ENCODE results near the gene NOS3. TPM values are rescaled to one million over a fixed set of nuclear protein-coding genes. Genes with fewer than 3 reads are reported as not detected.

The NOS3 gene
- total and polyA plus RNA-seq, 2 of the 13 experiments (the other 11 are each of a cell fraction or from before 2014, with no cell fraction given) = 3.7 to 7.5 TPM

DNA sequence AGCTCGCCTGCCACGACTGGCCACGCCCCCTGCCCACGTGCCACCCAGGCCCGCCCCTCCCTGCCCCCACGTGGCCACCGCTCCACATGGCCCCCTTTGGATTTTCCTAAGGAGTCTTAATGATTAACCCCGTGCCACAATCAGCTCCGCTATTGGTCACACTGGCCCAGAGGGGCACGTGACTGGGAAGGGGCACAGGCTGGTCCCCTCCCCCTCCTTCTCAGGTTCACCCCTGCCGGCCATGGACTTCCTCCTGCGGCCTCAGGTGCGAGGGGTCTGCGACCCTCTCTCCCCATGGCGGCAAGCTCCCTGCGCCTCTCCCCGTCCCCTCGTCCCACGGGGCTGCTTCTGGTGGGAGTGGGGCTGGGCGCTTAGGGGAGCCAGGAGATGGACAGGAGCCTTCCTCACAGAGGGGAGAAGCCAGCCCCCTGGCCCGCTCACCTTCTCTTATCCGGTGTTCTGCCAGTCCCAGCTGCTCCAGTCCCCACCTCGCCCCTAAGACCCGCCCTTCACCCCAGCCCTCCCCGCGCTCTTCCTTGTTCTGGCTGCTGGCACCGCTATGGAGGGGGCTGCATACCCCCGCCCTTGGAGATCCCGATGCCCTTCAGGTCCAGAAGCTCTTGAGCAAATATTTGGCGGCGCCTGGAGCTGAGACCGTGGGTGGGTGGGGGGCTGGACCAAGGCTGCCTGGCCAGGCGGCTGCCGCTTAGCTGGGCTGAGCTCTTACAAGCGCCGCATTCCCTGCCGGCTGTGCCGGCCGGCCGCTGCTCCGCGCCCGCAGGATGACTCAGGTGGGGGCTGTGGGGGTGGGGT, 71.8 kb downstream of the NOS3 start (continued):
- TF ChIP-seq, protein P1, sequence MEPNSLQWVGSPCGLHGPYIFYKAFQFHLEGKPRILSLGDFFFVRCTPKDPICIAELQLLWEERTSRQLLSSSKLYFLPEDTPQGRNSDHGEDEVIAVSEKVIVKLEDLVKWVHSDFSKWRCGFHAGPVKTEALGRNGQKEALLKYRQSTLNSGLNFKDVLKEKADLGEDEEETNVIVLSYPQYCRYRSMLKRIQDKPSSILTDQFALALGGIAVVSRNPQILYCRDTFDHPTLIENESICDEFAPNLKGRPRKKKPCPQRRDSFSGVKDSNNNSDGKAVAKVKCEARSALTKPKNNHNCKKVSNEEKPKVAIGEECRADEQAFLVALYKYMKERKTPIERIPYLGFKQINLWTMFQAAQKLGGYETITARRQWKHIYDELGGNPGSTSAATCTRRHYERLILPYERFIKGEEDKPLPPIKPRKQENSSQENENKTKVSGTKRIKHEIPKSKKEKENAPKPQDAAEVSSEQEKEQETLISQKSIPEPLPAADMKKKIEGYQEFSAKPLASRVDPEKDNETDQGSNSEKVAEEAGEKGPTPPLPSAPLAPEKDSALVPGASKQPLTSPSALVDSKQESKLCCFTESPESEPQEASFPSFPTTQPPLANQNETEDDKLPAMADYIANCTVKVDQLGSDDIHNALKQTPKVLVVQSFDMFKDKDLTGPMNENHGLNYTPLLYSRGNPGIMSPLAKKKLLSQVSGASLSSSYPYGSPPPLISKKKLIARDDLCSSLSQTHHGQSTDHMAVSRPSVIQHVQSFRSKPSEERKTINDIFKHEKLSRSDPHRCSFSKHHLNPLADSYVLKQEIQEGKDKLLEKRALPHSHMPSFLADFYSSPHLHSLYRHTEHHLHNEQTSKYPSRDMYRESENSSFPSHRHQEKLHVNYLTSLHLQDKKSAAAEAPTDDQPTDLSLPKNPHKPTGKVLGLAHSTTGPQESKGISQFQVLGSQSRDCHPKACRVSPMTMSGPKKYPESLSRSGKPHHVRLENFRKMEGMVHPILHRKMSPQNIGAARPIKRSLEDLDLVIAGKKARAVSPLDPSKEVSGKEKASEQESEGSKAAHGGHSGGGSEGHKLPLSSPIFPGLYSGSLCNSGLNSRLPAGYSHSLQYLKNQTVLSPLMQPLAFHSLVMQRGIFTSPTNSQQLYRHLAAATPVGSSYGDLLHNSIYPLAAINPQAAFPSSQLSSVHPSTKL (CRISPR knock-in tag; IDR thresholded peaks at IDR 0.05) = no peak
- TF ChIP-seq, protein P2, sequence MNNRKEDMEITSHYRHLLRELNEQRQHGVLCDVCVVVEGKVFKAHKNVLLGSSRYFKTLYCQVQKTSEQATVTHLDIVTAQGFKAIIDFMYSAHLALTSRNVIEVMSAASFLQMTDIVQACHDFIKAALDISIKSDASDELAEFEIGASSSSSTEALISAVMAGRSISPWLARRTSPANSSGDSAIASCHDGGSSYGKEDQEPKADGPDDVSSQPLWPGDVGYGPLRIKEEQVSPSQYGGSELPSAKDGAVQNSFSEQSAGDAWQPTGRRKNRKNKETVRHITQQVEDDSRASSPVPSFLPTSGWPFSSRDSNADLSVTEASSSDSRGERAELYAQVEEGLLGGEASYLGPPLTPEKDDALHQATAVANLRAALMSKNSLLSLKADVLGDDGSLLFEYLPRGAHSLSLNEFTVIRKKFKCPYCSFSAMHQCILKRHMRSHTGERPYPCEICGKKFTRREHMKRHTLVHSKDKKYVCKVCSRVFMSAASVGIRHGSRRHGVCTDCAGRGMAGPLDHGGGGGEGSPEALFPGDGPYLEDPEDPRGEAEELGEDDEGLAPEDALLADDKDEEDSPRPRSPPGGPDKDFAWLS (CRISPR knock-in tag; IDR thresholded peaks at IDR 0.05; ENCODE audit: borderline replicate concordance) = no peak
- TF ChIP-seq AGO2 (optimal IDR thresholded peaks at IDR 0.05; ENCODE audit: low read depth, low read length) = peak; percentile 85
- TF ChIP-seq, protein P3, sequence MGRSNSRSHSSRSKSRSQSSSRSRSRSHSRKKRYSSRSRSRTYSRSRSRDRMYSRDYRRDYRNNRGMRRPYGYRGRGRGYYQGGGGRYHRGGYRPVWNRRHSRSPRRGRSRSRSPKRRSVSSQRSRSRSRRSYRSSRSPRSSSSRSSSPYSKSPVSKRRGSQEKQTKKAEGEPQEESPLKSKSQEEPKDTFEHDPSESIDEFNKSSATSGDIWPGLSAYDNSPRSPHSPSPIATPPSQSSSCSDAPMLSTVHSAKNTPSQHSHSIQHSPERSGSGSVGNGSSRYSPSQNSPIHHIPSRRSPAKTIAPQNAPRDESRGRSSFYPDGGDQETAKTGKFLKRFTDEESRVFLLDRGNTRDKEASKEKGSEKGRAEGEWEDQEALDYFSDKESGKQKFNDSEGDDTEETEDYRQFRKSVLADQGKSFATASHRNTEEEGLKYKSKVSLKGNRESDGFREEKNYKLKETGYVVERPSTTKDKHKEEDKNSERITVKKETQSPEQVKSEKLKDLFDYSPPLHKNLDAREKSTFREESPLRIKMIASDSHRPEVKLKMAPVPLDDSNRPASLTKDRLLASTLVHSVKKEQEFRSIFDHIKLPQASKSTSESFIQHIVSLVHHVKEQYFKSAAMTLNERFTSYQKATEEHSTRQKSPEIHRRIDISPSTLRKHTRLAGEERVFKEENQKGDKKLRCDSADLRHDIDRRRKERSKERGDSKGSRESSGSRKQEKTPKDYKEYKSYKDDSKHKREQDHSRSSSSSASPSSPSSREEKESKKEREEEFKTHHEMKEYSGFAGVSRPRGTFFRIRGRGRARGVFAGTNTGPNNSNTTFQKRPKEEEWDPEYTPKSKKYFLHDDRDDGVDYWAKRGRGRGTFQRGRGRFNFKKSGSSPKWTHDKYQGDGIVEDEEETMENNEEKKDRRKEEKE (IDR thresholded peaks at IDR 0.05) = no peak
- TF ChIP-seq ZFP90 (CRISPR knock-in tag; IDR thresholded peaks at IDR 0.05; ENCODE audit: borderline replicate concordance) = 0 out of 2 replicates have a peak, but pooled peaks have one; percentile 20
- TF ChIP-seq ZNF724P (CRISPR knock-in tag; IDR thresholded peaks at IDR 0.05; ENCODE audit: borderline replicate concordance) = 0 out of 2 replicates have a peak, but pooled peaks have one; percentile 26
- TF ChIP-seq ZSCAN21 (CRISPR knock-in tag; IDR thresholded peaks at IDR 0.05; ENCODE audit: borderline replicate concordance) = 0 out of 2 replicates have a peak, but pooled peaks have one; percentile 2
- no peak for TF ChIP-seq PRMT3 (CRISPR knock-in tag; IDR thresholded peaks at IDR 0.05; ENCODE audit: borderline replicate concordance, low read depth)
- TF ChIP-seq RBM39 (IDR thresholded peaks at IDR 0.05; ENCODE audit: low read depth, low read length, poor library complexity, severe bottlenecking) = peak; percentile 51
- peak; percentile 54; the same call in 1 of the 2 replicates for TF ChIP-seq FOXK1 (CRISPR knock-in tag; IDR thresholded peaks at IDR 0.05; ENCODE audit: borderline replicate concordance, low read depth)
- TF ChIP-seq, protein P4, sequence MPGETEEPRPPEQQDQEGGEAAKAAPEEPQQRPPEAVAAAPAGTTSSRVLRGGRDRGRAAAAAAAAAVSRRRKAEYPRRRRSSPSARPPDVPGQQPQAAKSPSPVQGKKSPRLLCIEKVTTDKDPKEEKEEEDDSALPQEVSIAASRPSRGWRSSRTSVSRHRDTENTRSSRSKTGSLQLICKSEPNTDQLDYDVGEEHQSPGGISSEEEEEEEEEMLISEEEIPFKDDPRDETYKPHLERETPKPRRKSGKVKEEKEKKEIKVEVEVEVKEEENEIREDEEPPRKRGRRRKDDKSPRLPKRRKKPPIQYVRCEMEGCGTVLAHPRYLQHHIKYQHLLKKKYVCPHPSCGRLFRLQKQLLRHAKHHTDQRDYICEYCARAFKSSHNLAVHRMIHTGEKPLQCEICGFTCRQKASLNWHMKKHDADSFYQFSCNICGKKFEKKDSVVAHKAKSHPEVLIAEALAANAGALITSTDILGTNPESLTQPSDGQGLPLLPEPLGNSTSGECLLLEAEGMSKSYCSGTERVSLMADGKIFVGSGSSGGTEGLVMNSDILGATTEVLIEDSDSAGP (CRISPR knock-in tag; IDR thresholded peaks at IDR 0.05; ENCODE audit: borderline replicate concordance) = peak; percentile 81; the same call in 1 of the 2 replicates
- no peak for TF ChIP-seq ZNF619 (CRISPR knock-in tag; IDR thresholded peaks at IDR 0.05)
- TF ChIP-seq KAT8 (CRISPR knock-in tag; IDR thresholded peaks at IDR 0.05) = peak; percentile 62; the same call in 1 of the 2 replicates
- TF ChIP-seq TOE1 (CRISPR knock-in tag; IDR thresholded peaks at IDR 0.05) = no peak
- TF ChIP-seq, protein P5, sequence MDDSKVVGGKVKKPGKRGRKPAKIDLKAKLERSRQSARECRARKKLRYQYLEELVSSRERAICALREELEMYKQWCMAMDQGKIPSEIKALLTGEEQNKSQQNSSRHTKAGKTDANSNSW (CRISPR knock-in tag; IDR thresholded peaks at IDR 0.05; ENCODE audit: borderline replicate concordance) = no peak
- no peak for TF ChIP-seq NCOA5 (CRISPR knock-in tag; IDR thresholded peaks at IDR 0.05)
